HEK293T (cell line): ENCODE results near the gene RAD9B.

ENCODE experiments used
- CTBP1 ChIP-seq: fragments of 450-650 bp; IDR thresholded peaks from 2 replicates; pipeline ENCODE4 v1.6.1; 2016; ENCODE audit warnings: borderline replicate concordance
- FOXM1 ChIP-seq: fragments of 450-650 bp; IDR thresholded peaks from 2 replicates; pipeline ENCODE4 v1.6.1; 2017; ENCODE audit warnings: mild to moderate bottlenecking, borderline replicate concordance
- LEF1 ChIP-seq: fragments of 450-650 bp; IDR thresholded peaks from 2 replicates; pipeline ENCODE4 v1.6.1; 2017; ENCODE audit warnings: mild to moderate bottlenecking, borderline replicate concordance
- SP1 ChIP-seq: fragments of 450-650 bp; IDR thresholded peaks from 2 replicates; pipeline ENCODE4 v1.6.1; 2017

DNA sequence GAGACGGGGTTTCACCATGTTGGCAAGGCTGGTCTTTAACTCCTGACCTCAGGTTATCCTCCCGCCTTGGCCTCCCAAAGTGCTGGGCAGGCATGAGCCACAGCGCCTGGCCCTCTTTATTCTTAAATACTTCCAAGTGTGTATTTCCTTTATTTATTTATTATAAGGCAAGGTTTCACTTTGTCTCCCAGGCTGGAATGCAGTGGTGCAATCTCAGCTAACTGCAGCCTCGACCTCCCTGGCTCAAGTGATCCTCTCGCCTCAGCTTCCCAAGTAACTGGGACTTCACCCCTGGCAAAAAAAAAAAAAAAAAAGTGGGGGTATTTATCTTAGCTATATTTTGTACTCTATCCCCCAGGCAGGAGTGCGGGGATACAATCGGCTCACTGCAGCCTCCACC lies 26.7 kb upstream of the RAD9B start:
- TF ChIP-seq CTBP1 (no peak), FOXM1 (no peak), SP1 (no peak), LEF1 (no peak)
